ENCODE data around the gene TWIST2. TPM values are rescaled to one million over a fixed set of nuclear protein-coding genes. Genes with fewer than 3 reads are reported as not detected.

The TWIST2 gene
- polyA plus RNA-seq, 1 of the 3 experiments (the other 2 are of a cell fraction): 19.5 TPM

DNA sequence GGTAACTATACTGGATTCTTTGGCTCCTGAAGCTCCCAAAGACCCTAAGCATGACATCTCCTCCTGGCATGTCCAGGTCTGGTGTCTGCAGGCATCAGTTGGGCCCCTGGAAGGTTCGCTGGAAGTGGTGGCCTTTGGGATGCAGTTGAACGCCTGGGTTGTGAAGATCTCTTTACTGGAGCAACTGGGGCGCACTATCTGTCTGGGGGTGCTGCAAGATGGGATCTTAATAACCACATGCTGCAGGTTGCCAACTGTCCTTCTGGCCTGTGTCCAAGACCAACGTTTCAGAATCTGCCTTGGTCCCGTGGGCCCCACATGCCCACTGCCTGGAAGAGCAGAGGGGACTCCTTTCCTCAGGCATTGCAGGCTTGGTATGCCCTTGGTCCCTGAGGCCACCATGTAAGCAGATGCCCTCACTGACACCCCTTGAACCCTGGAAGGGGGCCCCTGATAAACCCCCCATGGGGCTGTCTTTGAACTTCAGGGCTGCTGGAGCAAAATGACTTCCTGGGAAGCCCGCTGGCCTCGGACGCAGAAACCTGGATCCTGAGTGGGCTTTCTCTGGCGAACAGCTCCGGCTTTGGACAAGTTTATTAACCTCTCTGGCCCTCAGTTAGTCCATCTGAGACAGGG is 101.9 kb downstream of the TWIST2 start:
- Histone ChIP-seq H3K9ac (no peak overlapping the region), H4K20me1 (ENCODE audit: insufficient read depth) (no peaks in the 10 kb centered on the region), H3K36me3 (replicated peaks in 1 of 2; ENCODE audit: control insufficient read depth in 1 of 2, insufficient read depth in 2 of 2, low read length in 1 of 2) (no peaks in the 10 kb centered on the region), H3K9me2 (no peaks in the 10 kb centered on the region), H3K27me3 (ENCODE audit: insufficient read depth) (no peaks in the 10 kb centered on the region), H3K27ac (ENCODE audit: low read depth in 2 of 2, low read length in 1 of 2) (no peak overlapping the region), H3K9me3 (no peaks in the 10 kb centered on the region), H2AFZ (ENCODE audit: low read depth) (no peak overlapping the region), H3K4me1 (ENCODE audit: control insufficient read depth in 1 of 2, insufficient read depth in 2 of 2, low read depth in 1 of 2, low read length in 1 of 2) (no peaks in the 10 kb centered on the region; a peak in 1 of 4 replicates), H3F3A (replicated peaks; ENCODE audit: insufficient read depth) (no peaks in the 10 kb centered on the region), H3K4me2 (no peak overlapping the region), H3K79me2 (ENCODE audit: insufficient read depth) (no peaks in the 10 kb centered on the region), H3K4me3 (ENCODE audit: low read depth in 2 of 2, low read length in 1 of 2) (no peak overlapping the region)
- POLR2A ChIA-PET: no interaction called here
- DNase-seq: no peak
- CTCF ChIA-PET: interaction anchor here (2.0 kb wide), 1 partner anchor 19 kb away, joined by 5 read pairs; no protein-coding TSS in a partner anchor
- 80% methylated on average over 5 of the region's 10 CpGs for WGBS (ENCODE audit: low lambda C conversion rate)
- TF ChIP-seq FOSL2 (IDR thresholded peaks at IDR 0.05; ENCODE audit: borderline replicate concordance, low read depth) (no peak), RCOR1 (IDR thresholded peaks at IDR 0.05; ENCODE audit: low read length) (no peak), TAF1 (IDR thresholded peaks at IDR 0.05; ENCODE audit: borderline replicate concordance, low read depth, low read length) (no peak), POLR2AphosphoS5 (IDR thresholded peaks at IDR 0.05; ENCODE audit: low read depth, low read length) (no peak), YY1 (IDR thresholded peaks at IDR 0.05; ENCODE audit: low read depth) (no peak), RAD21 (IDR thresholded peaks at IDR 0.05; ENCODE audit: low read length) (no peak), SIN3A (IDR thresholded peaks at IDR 0.05; ENCODE audit: borderline replicate concordance, low read depth, low read length) (no peak), GABPA (IDR thresholded peaks at IDR 0.05; ENCODE audit: low read depth) (no peak), TEAD4 (IDR thresholded peaks at IDR 0.05; ENCODE audit: borderline replicate concordance, insufficient read depth) (no peak)
- TF ChIP-seq, protein P1, sequence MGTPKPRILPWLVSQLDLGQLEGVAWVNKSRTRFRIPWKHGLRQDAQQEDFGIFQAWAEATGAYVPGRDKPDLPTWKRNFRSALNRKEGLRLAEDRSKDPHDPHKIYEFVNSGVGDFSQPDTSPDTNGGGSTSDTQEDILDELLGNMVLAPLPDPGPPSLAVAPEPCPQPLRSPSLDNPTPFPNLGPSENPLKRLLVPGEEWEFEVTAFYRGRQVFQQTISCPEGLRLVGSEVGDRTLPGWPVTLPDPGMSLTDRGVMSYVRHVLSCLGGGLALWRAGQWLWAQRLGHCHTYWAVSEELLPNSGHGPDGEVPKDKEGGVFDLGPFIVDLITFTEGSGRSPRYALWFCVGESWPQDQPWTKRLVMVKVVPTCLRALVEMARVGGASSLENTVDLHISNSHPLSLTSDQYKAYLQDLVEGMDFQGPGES (IDR thresholded peaks at IDR 0.05; ENCODE audit: low read depth, low read length): no peak
- TF ChIP-seq, protein P2, sequence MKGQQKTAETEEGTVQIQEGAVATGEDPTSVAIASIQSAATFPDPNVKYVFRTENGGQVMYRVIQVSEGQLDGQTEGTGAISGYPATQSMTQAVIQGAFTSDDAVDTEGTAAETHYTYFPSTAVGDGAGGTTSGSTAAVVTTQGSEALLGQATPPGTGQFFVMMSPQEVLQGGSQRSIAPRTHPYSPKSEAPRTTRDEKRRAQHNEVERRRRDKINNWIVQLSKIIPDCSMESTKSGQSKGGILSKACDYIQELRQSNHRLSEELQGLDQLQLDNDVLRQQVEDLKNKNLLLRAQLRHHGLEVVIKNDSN (IDR thresholded peaks at IDR 0.05; ENCODE audit: borderline replicate concordance, low read depth): no peak
- TF ChIP-seq, protein P3, sequence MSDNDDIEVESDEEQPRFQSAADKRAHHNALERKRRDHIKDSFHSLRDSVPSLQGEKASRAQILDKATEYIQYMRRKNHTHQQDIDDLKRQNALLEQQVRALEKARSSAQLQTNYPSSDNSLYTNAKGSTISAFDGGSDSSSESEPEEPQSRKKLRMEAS (IDR thresholded peaks at IDR 0.05; ENCODE audit: low read depth): no peak
- TF ChIP-seq, protein P4, sequence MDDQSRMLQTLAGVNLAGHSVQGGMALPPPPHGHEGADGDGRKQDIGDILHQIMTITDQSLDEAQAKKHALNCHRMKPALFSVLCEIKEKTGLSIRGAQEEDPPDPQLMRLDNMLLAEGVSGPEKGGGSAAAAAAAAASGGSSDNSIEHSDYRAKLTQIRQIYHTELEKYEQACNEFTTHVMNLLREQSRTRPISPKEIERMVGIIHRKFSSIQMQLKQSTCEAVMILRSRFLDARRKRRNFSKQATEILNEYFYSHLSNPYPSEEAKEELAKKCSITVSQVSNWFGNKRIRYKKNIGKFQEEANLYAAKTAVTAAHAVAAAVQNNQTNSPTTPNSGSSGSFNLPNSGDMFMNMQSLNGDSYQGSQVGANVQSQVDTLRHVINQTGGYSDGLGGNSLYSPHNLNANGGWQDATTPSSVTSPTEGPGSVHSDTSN (IDR thresholded peaks at IDR 0.05): no peak

DNA sequence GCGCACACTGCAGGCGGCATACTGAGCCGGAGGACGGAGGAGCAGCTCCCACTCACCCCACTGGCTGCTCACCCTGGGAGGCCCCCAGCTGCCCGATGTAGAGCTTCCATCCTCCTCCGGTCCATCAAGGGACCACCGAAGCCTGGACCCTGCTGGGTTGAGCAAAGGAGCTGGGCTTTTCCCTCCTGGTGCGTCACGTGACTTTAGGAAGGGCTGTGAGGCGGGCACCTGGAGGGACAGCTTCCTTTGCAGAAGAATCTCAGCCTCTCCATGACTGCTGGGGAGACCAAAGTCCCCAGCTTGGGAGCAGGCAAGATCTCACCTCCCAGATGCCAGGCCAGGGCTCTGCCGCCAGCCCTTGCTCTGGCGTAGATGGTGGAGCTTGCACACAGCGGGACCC is 102.7 kb downstream of the TWIST2 start:
- Histone ChIP-seq H3F3A (replicated peaks; ENCODE audit: insufficient read depth) (no peaks in the 10 kb centered on the region), H3K9ac (no peak overlapping the region), H4K20me1 (ENCODE audit: insufficient read depth) (no peaks in the 10 kb centered on the region), H3K9me2 (no peaks in the 10 kb centered on the region), H2AFZ (ENCODE audit: low read depth) (no peak overlapping the region), H3K4me2 (no peak overlapping the region), H3K4me1 (ENCODE audit: control insufficient read depth in 1 of 2, insufficient read depth in 2 of 2, low read depth in 1 of 2, low read length in 1 of 2) (no peaks in the 10 kb centered on the region; a peak in 1 of 4 replicates), H3K27ac (ENCODE audit: low read depth in 2 of 2, low read length in 1 of 2) (no peak overlapping the region), H3K9me3 (no peaks in the 10 kb centered on the region), H3K79me2 (ENCODE audit: insufficient read depth) (no peaks in the 10 kb centered on the region), H3K4me3 (ENCODE audit: low read depth in 2 of 2, low read length in 1 of 2) (no peak overlapping the region), H3K36me3 (replicated peaks in 1 of 2; ENCODE audit: control insufficient read depth in 1 of 2, insufficient read depth in 2 of 2, low read length in 1 of 2) (no peaks in the 10 kb centered on the region), H3K27me3 (ENCODE audit: insufficient read depth) (no peaks in the 10 kb centered on the region)
- CTCF ChIA-PET: no interaction called here
- DNase-seq: no peak
- TF ChIP-seq, protein P4 (IDR thresholded peaks at IDR 0.05): no peak
- TF ChIP-seq, protein P2 (IDR thresholded peaks at IDR 0.05; ENCODE audit: borderline replicate concordance, low read depth): no peak
- TF ChIP-seq FOSL2 (IDR thresholded peaks at IDR 0.05; ENCODE audit: borderline replicate concordance, low read depth): no peak
- TF ChIP-seq MXI1 (IDR thresholded peaks at IDR 0.05; ENCODE audit: low read depth, low read length): no peak
- TF ChIP-seq GATA2 (CRISPR knock-in tag; IDR thresholded peaks at IDR 0.05): no peak
- TF ChIP-seq, protein P5, sequence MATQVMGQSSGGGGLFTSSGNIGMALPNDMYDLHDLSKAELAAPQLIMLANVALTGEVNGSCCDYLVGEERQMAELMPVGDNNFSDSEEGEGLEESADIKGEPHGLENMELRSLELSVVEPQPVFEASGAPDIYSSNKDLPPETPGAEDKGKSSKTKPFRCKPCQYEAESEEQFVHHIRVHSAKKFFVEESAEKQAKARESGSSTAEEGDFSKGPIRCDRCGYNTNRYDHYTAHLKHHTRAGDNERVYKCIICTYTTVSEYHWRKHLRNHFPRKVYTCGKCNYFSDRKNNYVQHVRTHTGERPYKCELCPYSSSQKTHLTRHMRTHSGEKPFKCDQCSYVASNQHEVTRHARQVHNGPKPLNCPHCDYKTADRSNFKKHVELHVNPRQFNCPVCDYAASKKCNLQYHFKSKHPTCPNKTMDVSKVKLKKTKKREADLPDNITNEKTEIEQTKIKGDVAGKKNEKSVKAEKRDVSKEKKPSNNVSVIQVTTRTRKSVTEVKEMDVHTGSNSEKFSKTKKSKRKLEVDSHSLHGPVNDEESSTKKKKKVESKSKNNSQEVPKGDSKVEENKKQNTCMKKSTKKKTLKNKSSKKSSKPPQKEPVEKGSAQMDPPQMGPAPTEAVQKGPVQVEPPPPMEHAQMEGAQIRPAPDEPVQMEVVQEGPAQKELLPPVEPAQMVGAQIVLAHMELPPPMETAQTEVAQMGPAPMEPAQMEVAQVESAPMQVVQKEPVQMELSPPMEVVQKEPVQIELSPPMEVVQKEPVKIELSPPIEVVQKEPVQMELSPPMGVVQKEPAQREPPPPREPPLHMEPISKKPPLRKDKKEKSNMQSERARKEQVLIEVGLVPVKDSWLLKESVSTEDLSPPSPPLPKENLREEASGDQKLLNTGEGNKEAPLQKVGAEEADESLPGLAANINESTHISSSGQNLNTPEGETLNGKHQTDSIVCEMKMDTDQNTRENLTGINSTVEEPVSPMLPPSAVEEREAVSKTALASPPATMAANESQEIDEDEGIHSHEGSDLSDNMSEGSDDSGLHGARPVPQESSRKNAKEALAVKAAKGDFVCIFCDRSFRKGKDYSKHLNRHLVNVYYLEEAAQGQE (IDR thresholded peaks at IDR 0.05; ENCODE audit: low read depth, low read length): no peak
- POLR2A ChIA-PET: no interaction called here
- WGBS (ENCODE audit: low lambda C conversion rate): 83% methylated on average over 11 of the region's 13 CpGs
